Erythroblast (primary cell): ENCODE measurements around the gene E2F4.

Experiments
- GATA1 ChIP-seq: IDR thresholded peaks from 2 replicates; pipeline ENCODE4 v1.6.1; 2011; ENCODE audit warnings: low read depth, mild to moderate bottlenecking, control low read depth, low read length, moderate library complexity
- POLR2A ChIP-seq: IDR thresholded peaks from 2 replicates; pipeline ENCODE4 v1.6.1; 2011; ENCODE audit warnings: mild to moderate bottlenecking, low read length

DNA sequence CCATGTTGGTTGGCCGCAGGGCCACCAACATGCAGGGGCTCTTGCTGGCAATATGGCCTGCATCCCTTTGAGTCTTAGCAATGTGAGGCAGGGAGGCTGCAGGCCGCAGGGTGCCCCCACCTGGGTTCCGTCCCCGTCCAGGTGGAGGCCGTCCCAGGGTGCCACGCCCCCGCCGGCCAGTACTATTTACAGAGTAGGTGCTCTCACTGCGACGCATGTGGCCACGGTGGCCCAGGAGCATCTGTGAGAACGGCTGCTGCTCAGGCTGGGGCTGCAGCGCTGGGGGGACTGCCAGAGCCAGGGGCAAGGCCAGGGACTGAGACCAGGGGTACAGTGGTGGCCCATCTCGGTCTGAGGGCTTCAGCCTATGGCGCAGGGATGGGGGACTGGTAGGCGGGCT is 11.8 kb upstream of the E2F4 start:
- no peak for TF ChIP-seq POLR2A
- TF ChIP-seq GATA1, result no peak
